Activated CD8-positive, alpha-beta T cell treated with anti-CD3 and anti-CD28 coated beads for 36 hours (primary cell): Measurements from ENCODE around the gene ARHGAP25. TPM values are rescaled to one million over a fixed set of nuclear protein-coding genes. Genes with fewer than 3 reads are reported as not detected.

Experiments
- ATAC-seq: fragments of 200-7000 bp; cut with Tn5 transposase; one replicate; pipeline ENCODE4 v1.10.0; 2021; ENCODE audit warnings: mild to moderate bottlenecking, moderate library complexity
- CTCF ChIA-PET: fragments of 350-600 bp; sonication (Branson Sonifier 250); formaldehyde crosslinking; loops from one replicate; lab custom pipeline; 2021; ENCODE audit warnings: antibody characterized with exemption; lab: Charles Lee
- POLR2A ChIA-PET: fragments of 350-600 bp; sonication (Branson Sonifier 250); formaldehyde crosslinking; loops from one replicate; lab custom pipeline; 2021; ENCODE audit warnings: antibody characterized with exemption; lab: Charles Lee
- DNase-seq: peaks from one replicate; pipeline ENCODE4 v3.0.0-alpha.2; 2020
- H3K27ac Mint-ChIP-seq: one replicate; pipeline ENCODE4 v1.8.0; 2021; ENCODE audit warnings: mild to moderate bottlenecking, mixed read lengths
- H3K27me3 Mint-ChIP-seq: one replicate; pipeline ENCODE4 v1.8.0; 2021; ENCODE audit warnings: mixed read lengths
- H3K36me3 Mint-ChIP-seq: one replicate; pipeline ENCODE4 v1.8.0; 2021; ENCODE audit warnings: low read depth, mixed read lengths
- H3K4me1 Mint-ChIP-seq: one replicate; pipeline ENCODE4 v1.8.0; 2021; ENCODE audit warnings: low read depth, mixed read lengths
- H3K4me3 Mint-ChIP-seq: one replicate; pipeline ENCODE4 v1.8.0; 2021; ENCODE audit warnings: mild to moderate bottlenecking, moderate library complexity, mixed read lengths
- H3K9me3 Mint-ChIP-seq: one replicate; pipeline ENCODE4 v1.8.0; 2021; ENCODE audit warnings: mixed read lengths
- intact Hi-C: fragments of 100-400 bp; cut with micrococcal nuclease; formaldehyde crosslinking; loops from one replicate; pipeline ENCODE4 v1.10.0; 2022
- total RNA-seq, 2 experiments: library from RNA; stranded (reverse); gene quantifications; one replicate each; pipeline ENCODE4 v1.2.3, GENCODE V29; 2021
- TF ChIP-seq, protein P1 (sequence below): fragments of 200-600 bp; IDR thresholded peaks from one replicate; pipeline ENCODE4 v1.8.0; 2022; ENCODE audit warnings: antibody characterized with exemption, mild to moderate bottlenecking

ARHGAP25 gene
- total RNA-seq, 2 experiments from 2014 or later: 59.3 to 61.5 TPM

DNA sequence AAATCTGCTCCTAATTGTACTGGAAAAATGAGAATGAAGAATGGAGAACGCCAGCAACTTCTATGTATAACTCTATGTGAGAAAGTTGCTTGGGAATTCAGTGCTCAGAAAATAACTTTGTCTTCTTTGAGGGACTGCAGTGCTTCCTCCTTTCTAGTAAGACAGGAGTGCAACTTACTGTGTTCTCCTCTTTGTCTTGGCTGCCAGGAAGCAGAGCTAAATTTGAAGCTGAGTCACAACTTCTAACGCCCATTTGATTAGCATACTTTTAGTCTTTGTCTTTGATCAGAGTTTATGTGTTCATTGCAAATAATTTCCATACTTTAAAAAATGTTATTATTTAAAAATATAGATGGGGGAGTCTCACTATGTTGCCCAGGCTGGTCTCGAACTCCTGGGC is 6.6 kb downstream of the ARHGAP25 start:
- ATAC-seq: no peak

DNA sequence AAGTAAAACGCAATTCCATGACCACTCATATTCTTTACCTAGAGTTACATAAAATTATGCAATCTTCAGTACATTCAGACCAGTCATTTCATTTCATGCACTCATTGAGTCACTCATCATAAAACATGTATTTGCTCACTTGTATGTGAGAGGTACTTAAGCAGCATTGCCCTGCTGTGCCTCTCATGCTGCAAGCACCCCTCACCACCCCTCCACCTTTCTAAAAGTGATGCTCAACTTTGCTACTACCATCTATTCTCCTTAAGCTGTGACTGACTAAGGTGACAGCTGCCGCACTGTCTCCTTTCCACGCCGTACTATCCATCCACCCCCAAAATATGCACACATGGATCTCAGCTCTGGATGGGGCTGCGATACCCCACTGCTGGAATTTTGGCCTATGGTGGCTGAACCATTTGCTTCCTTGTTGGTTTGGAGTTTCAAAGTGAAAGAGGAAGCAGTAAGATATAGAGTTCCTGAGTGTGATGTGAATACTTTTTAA is 7.2 kb downstream of the ARHGAP25 start:
- DNase-seq: peak; percentile 29
- CTCF ChIA-PET: interaction anchor here (0.8 to 11.0 kb wide), 11 partner anchors 12 to 278 kb away, joined by 3 to 119 read pairs (median 17); partner anchors contain the start of genes APLF and FBXO48
- POLR2A ChIA-PET: interaction anchor here (0.9 to 11.0 kb wide), 9 partner anchors 10 to 166 kb away, joined by 3 to 111 read pairs (median 9); no protein-coding TSS in a partner anchor
- Mint-ChIP-seq H3K27me3 (no peaks in the 10 kb centered on the region), H3K36me3 (peaks cover 62% of the 10 kb centered on the region), H3K4me1 (peaks cover 80% of the 10 kb centered on the region), H3K4me3 (peak overlapping the region; percentile 22), H3K27ac (peak overlapping the region; percentile 83), H3K9me3 (peaks cover 3% of the 10 kb centered on the region)
- TF ChIP-seq, protein P1, sequence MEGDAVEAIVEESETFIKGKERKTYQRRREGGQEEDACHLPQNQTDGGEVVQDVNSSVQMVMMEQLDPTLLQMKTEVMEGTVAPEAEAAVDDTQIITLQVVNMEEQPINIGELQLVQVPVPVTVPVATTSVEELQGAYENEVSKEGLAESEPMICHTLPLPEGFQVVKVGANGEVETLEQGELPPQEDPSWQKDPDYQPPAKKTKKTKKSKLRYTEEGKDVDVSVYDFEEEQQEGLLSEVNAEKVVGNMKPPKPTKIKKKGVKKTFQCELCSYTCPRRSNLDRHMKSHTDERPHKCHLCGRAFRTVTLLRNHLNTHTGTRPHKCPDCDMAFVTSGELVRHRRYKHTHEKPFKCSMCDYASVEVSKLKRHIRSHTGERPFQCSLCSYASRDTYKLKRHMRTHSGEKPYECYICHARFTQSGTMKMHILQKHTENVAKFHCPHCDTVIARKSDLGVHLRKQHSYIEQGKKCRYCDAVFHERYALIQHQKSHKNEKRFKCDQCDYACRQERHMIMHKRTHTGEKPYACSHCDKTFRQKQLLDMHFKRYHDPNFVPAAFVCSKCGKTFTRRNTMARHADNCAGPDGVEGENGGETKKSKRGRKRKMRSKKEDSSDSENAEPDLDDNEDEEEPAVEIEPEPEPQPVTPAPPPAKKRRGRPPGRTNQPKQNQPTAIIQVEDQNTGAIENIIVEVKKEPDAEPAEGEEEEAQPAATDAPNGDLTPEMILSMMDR: no peak
- peak; percentile 27 for ATAC-seq
- intact Hi-C loops: no loop called here

More for the DNA sequence above, 6.6 kb downstream of the ARHGAP25 start:
- intact Hi-C loops: no loop called here
- Mint-ChIP-seq H3K4me3 (no peak overlapping the region), H3K36me3 (peaks cover 62% of the 10 kb centered on the region), H3K27me3 (no peaks in the 10 kb centered on the region), H3K9me3 (peaks cover 3% of the 10 kb centered on the region), H3K27ac (no peak overlapping the region), H3K4me1 (peaks cover 78% of the 10 kb centered on the region)
- CTCF ChIA-PET: interaction anchor here (0.7 to 11.0 kb wide), 17 partner anchors 13 to 278 kb away, joined by 3 to 119 read pairs (median 4); partner anchors contain the start of genes APLF and FBXO48
- TF ChIP-seq, protein P1: no peak
- no peak for DNase-seq
- POLR2A ChIA-PET: interaction anchor here (1.0 to 11.0 kb wide), 8 partner anchors 11 to 33 kb away, joined by 3 to 111 read pairs (median 18); no protein-coding TSS in a partner anchor

DNA sequence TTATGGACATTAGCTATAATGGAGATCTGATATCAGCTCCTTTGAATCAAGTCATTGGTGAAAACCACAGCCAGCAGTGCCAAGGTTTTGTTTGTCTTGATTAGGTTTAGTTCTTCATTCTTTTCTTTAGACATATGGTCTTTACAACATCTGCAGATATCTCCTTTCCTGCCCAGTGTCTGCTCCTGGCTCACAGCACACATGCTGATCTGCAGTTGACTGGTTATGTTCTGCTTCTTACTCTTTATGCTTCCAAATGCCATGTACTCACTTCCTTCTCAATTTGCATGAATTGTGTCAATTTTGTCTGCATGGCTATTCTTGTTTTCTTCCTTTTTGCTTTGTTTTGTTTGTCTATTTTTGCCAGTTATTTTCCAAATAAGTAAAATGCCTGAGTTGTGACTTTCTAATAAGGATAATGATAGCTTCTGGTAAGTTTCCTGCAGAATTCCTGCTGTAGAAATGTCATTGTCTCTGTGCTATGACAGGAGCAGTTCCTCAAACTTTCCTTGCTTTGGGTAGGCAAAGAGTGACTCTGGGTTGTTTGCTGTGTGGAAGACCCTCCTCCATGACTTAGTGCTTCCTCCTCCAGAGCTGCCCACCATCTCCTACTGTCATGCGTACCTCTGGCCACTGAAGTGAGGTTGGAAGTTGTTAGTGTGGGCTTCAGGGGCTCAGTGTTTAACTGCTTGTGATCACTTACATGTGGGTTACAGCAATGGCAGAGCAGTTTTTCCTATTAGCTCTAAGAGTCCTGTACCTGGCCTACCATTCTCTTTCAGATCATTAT is 8.2 kb downstream of the ARHGAP25 start:
- intact Hi-C loops: no loop called here
- H3K9me3 Mint-ChIP-seq: peaks cover 3% of the 10 kb centered on the region
- peak overlapping the region; percentile 2 for H3K4me3 Mint-ChIP-seq
- CTCF ChIA-PET: interaction anchor here (0.9 to 11.0 kb wide), 11 partner anchors 11 to 279 kb away, joined by 3 to 119 read pairs (median 11); partner anchors contain the start of genes APLF and FBXO48
- peaks cover 67% of the 10 kb centered on the region for H3K36me3 Mint-ChIP-seq
- no peaks in the 10 kb centered on the region for H3K27me3 Mint-ChIP-seq
- POLR2A ChIA-PET: interaction anchor here (0.9 to 11.0 kb wide), 8 partner anchors 9 to 165 kb away, joined by 3 to 111 read pairs (median 18); no protein-coding TSS in a partner anchor
- no peak for DNase-seq
- ATAC-seq: no peak
- TF ChIP-seq, protein P1: no peak
- peak overlapping the region; percentile 81 for H3K27ac Mint-ChIP-seq
- H3K4me1 Mint-ChIP-seq: peaks cover 89% of the 10 kb centered on the region

DNA sequence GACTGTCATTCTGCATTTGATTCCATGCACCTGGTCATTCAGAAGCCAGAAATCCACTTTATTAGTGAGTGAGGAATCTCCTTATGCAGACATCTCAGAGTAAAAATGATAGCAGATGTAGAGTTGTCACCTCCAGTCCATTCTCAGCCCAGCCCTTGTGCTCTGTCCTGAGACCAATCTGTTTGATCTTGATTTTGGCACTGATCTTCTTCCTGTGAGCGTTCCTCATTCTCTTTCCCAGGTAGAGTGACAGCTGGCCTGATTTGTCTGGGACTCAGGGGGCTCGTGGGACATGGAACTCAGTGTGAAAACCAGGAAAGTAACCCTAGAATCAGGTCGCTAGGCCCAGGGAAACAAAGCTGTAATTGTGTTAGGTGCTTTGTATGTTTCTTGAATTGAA is 8.9 kb downstream of the ARHGAP25 start:
- Mint-ChIP-seq H3K36me3 (peaks cover 66% of the 10 kb centered on the region), H3K4me1 (peaks cover 90% of the 10 kb centered on the region), H3K27ac (peak overlapping the region; percentile 81), H3K9me3 (peaks cover 3% of the 10 kb centered on the region), H3K4me3 (peak overlapping the region; percentile 2), H3K27me3 (no peaks in the 10 kb centered on the region)
- TF ChIP-seq, protein P1: no peak
- CTCF ChIA-PET: interaction anchor here (0.9 to 11.0 kb wide), 14 partner anchors 11 to 280 kb away, joined by 3 to 119 read pairs (median 7); no protein-coding TSS in a partner anchor
- DNase-seq: no peak
- no peak for ATAC-seq
- POLR2A ChIA-PET: interaction anchor here (1.0 to 11.0 kb wide), 4 partner anchors 9 to 25 kb away, joined by 3 to 111 read pairs (median 16); no protein-coding TSS in a partner anchor
- intact Hi-C loops: no loop called here
